ENCODE data around the gene TRIO.
"Not testable (repeated sequence)": the region's sequence is repeated elsewhere in the genome, so short reads cannot be mapped to it uniquely, and the experiment has no call there.

DNA sequence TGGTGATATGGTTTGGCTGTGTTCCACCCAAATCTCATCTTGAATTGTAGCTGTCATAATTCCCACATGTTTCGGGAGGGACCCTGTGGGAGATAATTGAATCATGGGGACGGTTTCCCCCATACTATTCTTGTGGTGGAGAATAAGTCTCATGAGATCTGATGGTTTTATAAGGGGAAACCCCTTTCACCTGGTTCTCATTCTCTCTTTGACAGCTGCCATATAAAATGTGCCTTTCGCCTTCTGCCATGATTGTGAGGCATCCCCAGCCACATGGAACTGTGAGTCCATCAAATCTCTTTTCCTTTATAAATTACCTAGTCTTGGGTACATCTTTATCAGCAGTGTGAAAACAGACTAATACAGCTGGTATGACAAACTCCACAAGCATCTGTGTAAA, 411.1 kb downstream of the TRIO start:
- TF ChIP-seq, protein P1, sequence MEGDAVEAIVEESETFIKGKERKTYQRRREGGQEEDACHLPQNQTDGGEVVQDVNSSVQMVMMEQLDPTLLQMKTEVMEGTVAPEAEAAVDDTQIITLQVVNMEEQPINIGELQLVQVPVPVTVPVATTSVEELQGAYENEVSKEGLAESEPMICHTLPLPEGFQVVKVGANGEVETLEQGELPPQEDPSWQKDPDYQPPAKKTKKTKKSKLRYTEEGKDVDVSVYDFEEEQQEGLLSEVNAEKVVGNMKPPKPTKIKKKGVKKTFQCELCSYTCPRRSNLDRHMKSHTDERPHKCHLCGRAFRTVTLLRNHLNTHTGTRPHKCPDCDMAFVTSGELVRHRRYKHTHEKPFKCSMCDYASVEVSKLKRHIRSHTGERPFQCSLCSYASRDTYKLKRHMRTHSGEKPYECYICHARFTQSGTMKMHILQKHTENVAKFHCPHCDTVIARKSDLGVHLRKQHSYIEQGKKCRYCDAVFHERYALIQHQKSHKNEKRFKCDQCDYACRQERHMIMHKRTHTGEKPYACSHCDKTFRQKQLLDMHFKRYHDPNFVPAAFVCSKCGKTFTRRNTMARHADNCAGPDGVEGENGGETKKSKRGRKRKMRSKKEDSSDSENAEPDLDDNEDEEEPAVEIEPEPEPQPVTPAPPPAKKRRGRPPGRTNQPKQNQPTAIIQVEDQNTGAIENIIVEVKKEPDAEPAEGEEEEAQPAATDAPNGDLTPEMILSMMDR (conservative IDR thresholded peaks at IDR 0.05; ENCODE audit: low read depth, low read length) = not testable (repeated sequence)
- TF ChIP-seq EZH2 (IDR thresholded peaks at IDR 0.05; ENCODE audit: borderline replicate concordance, low read depth, low read length, poor library complexity, severe bottlenecking) = not testable (repeated sequence)

Measured in A673 (cell line).